NCI-H2227 treated with DMSO at 0.1 percent for 48 hours (cell line): ENCODE measurements around the gene CAMK1D.
A peak's percentile ranks its signal among the peaks of the same experiment; 100 is the strongest.
"Not testable (repeated sequence)": the region's sequence is repeated elsewhere in the genome, so short reads cannot be mapped to it uniquely, and the experiment has no call there.

Experiments
- DNase-seq: peaks from one replicate; lab custom pipeline; 2025; lab: John Stamatoyannopoulos, UW

CAMK1D gene

DNA sequence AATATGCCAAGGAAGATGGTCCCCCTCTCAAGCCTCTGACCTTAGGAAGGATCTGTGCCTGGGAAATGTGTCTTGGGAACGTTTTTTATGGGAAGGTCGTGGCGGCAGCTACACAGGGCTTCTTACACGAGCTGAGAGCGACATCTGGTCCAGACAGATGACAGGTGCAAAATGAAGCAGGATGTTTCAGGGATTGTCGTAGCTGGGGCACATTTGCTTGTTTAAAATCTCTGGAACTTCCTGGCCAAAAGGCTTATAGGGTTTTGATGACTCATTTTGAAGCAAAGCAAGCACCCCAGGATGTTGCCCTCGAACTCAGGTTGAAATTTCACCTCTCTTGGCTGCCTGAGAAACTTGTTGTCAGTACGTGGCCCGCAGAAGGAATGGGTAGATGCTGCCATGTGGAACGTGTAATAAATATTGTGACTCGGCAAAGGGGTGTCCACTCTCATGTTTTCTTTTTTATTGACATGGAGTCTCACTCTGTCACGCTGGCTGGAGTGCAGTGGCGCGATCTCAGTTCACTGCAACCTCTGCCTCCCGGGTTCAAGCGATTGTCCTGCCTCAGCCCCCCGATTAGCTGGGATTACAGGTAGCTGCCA, 117.5 kb downstream of the CAMK1D start:
- no peak for DNase-seq

DNA sequence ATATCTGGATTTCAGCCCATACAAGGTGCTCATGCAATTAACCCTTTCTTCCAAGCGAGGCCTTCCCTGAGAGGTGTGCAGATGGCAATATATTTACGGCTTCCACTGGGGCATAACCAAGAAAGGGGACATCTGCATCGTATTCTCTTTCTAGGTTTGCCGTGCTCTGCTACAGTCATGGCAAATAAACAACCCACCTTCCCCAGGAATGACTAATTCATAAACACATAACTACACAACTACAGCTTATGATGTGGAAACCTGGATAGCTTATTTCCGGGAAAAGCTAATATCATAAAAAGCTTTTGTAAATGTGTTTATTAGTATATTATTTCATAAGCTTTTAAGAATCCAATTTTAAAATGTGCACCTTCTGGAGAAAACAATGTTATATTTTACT, 120.0 kb downstream of the CAMK1D start:
- DNase-seq = no peak

DNA sequence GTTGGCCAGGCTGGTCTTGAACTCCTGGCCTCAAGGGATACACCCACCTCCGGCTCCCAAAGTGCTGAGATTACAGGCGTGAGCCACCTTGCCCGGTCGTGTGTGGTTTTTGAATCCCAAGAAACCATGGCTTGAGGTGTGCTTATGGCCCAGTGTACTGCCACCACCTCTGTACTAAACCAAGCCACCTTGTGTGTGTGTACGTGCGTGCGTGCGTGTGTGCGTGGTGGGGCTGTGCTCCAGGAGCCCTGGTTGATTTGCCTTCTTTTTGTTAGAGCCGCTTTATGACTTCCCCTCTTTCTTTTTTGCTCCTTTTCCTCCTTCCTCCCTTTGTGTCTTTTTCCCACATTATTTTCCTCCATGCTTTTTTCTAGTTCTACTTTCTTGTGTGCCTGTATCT, 121.4 kb downstream of the CAMK1D start:
- DNase-seq = no peak

DNA sequence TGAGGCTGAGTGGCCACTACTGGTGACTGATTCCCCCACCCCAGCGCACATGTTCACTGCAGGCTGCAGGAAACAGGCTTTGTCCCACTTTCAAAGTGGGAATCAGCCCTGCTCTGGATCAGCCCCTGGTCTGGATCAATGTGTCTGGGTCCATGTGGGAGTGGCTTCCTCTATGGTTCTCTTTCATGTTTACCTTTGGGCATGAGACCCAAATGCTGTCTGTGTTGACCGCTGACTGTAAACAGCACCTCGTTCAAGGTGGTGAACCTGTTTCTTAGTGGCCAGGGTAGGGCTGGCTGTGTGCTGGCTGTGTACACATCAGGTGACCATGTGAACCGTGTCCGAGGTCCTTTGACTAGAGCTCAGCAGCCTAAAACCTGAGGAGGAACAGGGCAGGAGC, 121.8 kb downstream of the CAMK1D start:
- no peak for DNase-seq

DNA sequence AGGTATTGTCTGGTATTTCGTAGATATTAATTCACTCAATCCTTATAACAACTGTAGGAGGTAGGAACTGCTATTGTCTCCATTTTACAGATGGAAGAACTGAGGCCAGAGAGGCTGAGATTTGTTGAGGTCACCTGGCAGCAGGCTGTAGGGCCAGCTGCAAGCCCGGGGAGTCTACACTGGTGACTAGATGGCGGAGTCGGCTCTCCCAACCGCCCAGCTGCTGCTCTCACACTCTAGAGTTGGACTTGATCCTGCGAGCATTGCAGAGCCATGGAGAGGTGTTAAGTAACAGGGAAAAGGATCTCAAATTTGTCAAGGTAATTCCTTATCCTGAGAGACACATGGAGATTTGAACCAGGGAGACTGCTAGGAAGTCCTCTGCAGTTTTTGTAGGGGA, 124.1 kb downstream of the CAMK1D start:
- no peak for DNase-seq

DNA sequence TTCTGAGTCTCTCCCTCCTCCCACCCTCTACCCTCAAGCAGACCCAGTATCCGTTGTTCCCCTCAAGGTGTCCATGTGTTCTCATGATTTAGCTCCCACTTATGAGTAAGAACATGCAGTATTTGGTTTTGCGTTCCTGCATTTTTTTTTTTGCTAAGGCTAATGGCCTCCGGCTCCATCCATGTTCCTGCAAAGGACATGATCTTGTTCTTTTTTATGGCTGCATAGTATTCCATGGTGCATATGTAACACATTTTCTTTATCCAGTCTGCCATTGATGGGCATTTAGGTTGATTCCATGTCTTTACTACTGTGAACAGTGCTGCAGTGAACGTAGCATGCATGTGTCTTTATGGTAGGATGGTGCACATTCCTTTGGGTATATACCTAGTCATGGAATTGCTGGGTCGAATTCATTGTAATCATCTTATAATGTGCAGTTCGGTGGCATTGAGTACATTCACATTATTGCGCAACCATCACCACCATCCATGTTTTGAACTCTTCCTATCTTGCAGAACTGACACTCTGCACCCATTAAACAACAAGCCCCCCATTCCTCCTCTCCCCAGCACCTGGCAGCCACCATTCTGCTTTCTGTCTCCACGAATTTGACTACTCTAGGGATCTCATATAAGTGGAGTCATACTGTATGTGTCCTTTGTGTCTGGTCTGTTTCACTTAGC, 125.5 kb downstream of the CAMK1D start:
- no peak for DNase-seq

DNA sequence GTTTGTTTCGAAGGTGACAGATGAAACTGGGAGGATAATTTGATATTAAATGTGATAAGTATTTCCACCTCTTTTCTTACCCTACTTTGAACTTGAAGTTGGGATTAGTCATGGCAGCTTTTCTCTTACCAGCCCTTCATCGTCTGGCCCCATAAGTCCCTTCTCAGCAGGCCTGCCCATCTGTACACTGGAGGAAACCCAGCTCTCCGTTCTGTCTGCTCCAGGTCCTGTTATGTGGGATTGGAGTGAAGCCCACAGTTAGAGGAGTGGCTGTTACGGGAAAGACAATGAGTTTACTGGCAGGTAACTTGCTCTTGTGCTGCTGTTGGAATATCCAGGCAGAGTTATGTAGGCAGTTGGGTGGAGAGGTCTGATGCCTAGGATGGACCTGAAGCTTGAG, 127.3 kb downstream of the CAMK1D start:
- DNase-seq = no peak

DNA sequence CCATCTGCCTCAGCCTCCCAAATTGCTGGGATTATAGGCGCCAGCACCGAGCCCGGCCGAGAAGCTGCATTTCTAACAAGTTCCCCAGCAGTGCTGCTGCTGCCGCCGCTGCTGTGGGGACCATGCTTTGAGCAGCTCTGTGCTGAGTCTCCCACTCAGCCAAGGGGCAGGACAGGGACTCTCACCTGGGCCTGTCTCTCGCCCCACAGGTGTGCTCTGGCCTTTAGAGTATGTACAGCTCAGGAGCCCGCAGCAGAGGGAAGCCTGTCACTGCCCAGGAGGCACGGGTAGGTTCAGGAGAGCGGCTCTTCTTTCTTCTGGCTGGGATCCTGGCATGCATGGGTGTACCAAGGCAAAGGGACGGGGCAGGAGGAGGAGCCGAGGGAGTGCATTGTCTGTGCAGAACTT, 130.1 kb downstream of the CAMK1D start:
- DNase-seq = no peak

DNA sequence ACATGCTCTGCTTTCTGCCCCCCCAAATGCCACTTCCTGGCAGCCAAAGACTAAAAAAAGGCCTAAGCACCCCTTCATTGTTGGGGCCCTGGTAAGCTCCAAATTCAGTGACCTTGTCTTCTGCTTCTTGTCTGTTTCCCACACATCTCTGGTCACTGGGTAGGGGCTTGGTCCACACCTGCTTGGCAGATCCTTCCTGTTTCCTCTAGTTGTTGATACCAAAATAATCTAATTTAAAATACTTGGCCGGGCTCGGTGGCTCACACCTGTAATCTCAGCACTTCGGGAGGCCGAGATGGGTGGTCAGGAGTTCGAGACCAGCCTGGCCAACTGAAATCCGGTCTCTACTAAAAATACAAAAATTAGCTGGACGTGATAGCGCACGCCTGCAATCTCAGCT, 130.6 kb downstream of the CAMK1D start:
- DNase-seq = no peak

DNA sequence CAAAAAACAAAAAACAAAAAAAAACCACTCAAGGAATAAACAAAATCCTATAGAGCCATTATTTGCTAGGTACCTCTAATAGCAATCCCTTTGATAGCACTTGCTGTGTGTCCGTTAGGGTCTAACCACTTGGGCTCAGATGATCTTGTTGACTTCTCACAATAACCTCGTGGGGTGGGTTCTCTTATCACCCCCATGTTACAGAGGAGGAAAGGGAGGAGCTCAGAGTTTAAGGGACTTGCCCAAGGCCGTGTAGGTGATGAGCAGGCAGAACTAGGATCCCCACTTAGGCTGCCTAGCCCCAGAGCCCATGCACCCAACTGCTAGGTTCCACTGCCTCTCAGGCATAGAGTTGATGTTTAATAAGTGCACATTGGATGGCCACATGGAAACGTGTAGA, 131.1 kb downstream of the CAMK1D start:
- no peak for DNase-seq

DNA sequence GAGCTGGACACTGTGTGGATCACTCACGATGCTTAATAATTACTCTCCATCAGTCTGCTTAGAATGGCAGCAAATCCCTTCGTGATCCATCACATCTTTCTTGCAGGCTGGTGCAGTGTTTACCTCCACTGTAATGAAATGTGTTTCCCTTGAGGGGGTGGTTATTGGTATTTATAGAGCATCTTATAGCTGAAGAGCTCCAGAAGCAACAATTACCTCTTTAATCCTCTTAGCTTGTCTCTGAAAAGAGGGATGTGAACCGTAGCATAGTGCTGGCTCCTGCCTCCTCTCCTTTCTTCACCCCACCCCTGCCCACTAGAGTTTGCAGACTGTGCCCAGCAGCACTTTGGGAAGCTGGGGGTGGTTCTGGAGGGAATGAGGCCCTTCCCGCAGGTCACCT, 132.6 kb downstream of the CAMK1D start:
- DNase-seq = peak; percentile 82

DNA sequence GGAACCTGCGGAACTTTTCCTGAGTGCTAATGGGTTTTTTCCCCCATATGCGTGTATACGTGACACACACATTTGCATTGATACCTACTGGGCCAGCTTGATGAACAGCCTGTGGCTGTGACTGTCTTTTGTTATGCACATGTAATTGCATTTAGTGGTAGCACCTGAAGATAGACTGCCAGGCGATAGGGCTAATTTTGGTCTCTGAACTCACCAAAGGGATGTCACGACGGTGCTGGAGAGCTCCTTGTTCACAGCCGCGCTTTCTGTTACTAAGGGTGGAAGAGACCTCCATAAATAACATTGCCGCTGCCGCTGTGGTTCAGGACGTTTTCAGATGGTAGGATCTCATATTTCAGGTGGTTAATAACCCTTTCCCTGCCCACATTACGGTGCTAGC, 133.2 kb downstream of the CAMK1D start:
- no peak for DNase-seq

DNA sequence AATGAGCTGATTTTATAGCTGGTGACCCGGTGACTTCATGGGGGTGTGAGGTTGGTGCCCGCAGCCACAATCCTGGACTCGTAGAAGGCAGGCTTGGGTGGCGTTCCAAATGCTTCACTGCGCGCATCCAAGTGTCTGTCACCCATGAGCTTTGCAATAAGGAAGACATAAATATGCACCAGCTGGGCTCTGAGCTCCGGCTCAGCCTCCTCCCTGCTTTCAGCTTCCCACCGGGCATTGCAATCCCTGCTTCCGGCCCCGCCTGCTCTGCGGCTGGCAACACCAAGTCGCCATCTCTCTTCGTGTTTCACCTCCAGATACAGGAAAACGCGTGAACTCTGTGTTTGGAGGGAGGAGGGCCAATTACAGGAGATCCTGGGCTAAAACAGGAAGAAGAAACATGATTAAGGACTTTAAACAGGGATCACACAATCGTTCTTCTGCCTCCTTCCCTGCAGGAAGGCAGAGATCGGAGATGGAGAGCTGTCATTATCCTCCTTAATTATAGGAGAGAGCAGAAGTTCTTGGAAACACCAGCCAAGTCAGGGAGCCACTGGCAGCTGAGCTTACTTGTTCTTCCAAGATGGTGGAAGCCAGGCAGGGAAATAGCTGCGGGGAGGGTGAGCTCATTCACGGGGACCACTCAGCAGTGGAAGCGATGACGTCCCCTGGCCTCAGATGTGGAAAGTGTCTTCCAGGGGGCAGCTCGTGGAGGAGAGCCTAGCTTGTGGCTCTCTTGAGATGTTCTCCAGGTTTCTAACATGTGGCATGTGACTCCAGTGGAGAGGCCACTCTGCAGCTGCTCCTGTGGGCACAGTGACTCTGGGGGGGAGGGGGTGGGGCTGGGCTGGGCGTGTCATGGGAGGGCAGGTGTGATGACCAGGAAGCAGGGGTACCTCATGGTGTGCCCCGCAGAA, 134.9 kb downstream of the CAMK1D start:
- peak; percentile 76 for DNase-seq

DNA sequence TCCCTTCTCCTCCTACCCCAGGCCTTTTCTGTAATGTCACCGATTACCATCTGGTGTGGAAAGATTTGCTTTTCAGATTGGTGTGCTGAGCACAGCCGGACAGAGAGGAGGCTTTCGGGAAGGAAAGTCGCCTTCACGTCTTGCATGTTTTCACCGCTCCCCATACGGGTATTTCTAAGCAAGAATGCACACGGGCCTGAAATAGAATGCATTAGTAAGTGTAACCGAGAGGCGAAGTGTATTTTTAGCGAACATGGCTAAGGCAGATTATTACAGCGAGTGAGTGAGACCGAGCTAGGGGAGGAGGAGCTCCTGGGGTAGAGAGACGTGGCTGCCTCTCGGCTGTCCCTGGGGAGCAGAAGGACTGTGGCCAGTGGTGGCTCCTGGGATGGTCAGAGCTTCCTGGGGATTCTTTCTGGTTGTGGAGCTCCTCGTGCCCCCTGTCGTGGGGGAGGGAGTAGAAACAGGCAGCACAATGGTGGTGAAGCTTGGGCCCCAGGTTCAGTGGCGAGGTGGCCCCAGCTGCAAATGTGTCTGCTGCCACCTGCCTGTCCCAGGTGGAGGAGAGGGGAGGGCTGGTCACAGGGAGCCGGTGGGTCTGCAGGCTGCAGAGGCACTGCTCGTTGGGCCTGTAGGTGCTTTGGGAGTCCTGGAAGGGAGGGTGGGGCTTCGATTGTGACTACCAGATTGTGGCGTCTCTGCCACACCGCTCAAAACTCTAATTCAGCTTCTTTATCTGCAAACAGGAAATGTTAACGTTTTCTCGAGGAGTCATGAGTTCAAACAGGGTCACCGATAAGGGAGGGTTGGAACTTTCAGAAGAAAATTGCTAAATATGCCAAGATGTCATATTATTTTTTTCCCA, 135.8 kb downstream of the CAMK1D start:
- DNase-seq = peak; percentile 47

DNA sequence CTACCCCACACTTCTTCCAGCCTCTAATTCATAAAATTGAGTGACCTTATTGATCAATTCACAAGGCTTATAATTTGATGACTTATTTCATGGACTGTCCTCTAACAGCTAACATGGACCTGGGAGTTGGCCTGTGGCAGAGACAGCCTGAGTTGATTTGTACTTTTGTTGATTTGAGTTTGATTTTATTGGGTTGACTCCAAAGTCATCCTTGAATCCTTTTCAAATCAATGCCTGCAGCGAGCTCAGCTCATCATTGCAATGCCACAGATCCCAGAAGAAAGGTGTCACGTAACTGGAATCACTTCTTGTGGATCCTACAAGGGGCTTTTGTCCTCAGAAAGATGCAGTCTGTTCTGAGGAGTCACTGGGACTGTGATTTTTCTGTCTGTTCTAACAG, 138.0 kb downstream of the CAMK1D start:
- no peak for DNase-seq

DNA sequence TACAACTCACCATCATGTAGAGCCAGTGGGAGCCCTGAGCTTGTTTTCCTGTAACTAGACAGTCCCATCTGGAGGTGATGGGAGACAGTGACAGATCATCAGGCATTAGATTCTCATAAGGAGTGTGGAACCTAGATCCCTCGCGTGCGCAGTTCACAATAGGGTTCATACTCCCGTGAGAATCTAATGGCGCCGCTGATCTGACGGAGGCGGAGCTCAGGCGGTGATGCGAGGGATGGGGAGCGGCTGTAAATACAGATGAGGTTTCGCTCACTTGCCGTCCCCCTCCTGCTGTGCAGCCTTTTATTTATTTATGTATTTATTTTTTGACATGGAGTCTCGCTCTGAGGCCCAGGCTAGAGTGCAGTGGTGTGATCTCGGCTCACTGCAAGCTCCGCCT, 139.3 kb downstream of the CAMK1D start:
- DNase-seq = no peak

DNA sequence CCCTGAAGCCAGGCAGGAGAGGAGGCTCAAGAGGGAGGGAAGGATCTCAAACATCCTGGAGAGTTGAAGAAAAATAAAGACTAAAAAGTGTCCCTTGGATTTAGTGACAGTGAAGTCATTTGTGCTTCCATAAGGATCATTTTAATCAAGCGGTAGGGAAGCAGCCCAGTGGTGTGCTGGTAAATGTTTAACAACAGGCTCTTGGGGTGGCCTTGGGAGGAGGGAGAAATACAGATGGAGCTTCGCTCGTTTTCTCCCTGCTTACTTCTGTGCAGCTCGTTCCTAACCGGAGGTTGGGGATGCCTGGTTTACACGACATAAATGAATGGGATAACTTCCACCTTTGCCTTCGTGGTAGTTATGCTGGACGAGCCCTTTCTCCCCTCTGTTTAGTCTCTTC, 140.0 kb downstream of the CAMK1D start:
- DNase-seq = no peak

DNA sequence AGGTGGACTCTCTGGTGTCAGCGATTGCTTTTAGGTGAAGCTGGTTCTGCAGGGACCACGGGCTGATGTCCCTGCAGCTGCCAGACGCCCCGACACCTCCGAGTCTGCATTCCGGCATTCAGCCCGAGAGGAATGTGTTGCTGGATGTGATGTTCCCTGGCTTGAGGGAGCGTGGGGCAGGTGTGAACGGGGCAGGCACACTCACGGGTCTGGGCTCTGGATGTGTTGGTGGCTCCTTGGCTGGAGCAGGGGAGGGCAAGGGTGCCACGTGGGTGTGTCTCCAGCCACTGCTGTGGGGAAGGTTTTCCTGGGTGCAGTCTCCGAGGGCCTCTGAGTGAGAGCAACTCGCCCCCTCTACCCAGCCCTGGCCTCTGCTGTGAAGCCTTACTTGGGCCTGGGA, 140.5 kb downstream of the CAMK1D start:
- no peak for DNase-seq

DNA sequence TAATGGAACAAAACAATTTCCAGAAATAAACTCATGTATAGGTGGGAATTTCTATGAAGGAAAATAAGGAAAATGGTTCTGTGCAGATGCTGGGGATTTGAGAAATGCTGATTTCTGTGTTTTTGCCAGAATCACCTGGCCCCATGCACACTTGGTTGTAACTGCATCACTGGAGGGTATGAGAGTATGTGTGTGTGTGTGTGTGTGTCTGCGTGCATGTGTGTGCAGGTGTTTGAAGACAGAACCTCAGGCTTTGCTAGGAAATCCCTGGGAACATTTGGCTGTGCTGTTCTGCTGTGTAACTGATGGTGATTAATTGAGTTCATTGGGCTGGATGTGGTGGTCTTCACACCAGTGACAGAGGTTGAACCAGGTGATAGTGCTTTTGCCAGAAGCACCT, 141.6 kb downstream of the CAMK1D start:
- DNase-seq = no peak

DNA sequence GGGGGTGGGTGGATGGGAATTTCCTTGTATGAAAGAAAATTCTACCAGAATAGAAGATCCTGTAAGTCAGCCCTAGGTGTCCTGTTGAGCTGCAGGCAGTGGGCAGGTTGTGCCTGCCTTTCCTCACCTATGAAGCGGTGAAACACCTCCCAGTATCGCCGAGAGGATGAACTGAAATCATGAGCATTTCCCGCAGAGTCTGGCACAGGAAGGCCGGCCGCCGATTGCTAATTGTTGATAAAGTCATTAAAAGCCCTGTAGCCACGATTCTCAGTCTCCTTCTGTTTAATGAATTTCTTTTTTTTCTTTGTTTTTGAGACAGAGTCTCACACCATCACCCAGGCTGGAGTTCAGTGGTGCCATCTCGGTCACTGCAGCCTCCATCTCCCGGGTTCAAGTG, 142.1 kb downstream of the CAMK1D start:
- DNase-seq = no peak

DNA sequence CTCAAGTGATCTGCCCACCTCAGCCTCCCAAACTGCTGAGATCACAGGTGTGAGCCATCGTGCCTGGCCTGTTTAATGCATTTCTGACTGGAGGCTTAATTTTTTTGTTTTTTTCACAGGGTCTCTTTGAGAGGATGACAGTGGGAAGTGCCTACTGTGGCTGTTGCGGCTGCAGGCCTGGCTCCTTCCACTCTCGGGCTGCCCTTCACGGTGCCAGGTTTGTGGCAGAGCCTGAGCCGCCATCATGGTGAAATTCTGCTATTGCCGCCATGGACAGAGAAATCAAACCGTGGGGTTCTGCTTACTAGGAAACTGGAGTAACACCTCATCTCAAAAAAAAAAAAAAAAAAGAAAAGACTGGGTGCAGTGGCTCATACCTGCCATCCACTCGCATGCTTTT, 142.7 kb downstream of the CAMK1D start:
- no peak for DNase-seq

DNA sequence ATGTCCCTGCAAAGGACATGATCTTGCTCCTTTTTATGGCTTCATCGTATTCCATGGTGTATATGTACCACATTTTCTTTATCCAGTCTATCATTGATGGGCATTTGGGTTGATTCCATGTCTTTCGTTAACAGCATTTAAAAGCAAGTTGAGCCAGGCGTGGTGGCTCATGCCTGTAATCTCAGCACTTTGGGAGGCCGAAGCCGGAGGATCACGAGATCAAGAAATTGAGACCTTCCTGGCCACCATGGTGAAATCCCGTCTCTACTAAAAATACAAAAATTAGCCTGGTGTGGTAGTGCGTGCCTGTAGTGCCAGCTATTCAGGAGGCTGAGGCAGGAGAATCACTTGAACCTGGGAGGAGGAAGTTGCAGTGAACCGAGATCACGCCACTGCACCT, 147.7 kb downstream of the CAMK1D start:
- not testable (repeated sequence) for DNase-seq
